HG03025 (cell line): ENCODE results near the gene ANKRD13D.

Experiments
- ATAC-seq: cut with Tn5 transposase; IDR thresholded peaks from one replicate; pipeline ENCODE4 v1.9.1; 2021; ENCODE audit warnings: mild to moderate bottlenecking, moderate library complexity; ENCODE audit not compliant: unreplicated experiment, low FRiP score

Gene ANKRD13D

GRCh38 chr11:67272327-67273259 lies 16.5 kb upstream of the ANKRD13D start:
- no peak for ATAC-seq

- no peak for ATAC-seq
These were observed 15.7 kb upstream of the ANKRD13D start for GRCh38 chr11:67273260-67273990.

GRCh38 chr11:67274768-67275605 lies 14.1 kb upstream of the ANKRD13D start:
- ATAC-seq, result no peak

- ATAC-seq, result no peak
These were observed 13.3 kb upstream of the ANKRD13D start for GRCh38 chr11:67275606-67276409.

- peak; percentile 7 for ATAC-seq
These were observed 12.3 kb upstream of the ANKRD13D start for GRCh38 chr11:67276781-67277230.

GRCh38 chr11:67277231-67277961 lies 11.7 kb upstream of the ANKRD13D start:
- ATAC-seq, result peak; percentile 70

GRCh38 chr11:67278135-67278938 lies 10.8 kb upstream of the ANKRD13D start:
- ATAC-seq, result no peak

- no peak for ATAC-seq
These were observed 10.0 kb upstream of the ANKRD13D start for GRCh38 chr11:67278939-67279588.

GRCh38 chr11:67279589-67280340 lies 9.3 kb upstream of the ANKRD13D start:
- ATAC-seq, result no peak

GRCh38 chr11:67280341-67280787 lies 8.7 kb upstream of the ANKRD13D start:
- ATAC-seq, result no peak

GRCh38 chr11:67280788-67281551 lies 8.1 kb upstream of the ANKRD13D start:
- ATAC-seq, result no peak

- no peak for ATAC-seq
These were observed 7.5 kb upstream of the ANKRD13D start for GRCh38 chr11:67281552-67282150.

- no peak for ATAC-seq
These were observed 6.8 kb upstream of the ANKRD13D start for GRCh38 chr11:67282155-67282875.

- ATAC-seq, result no peak
These were observed 6.2 kb upstream of the ANKRD13D start for GRCh38 chr11:67282876-67283371.

GRCh38 chr11:67283481-67283963 lies 5.6 kb upstream of the ANKRD13D start:
- no peak for ATAC-seq
